ENCODE data around the gene POLR1D. TPM values are rescaled to one million over a fixed set of nuclear protein-coding genes. Genes with fewer than 3 reads are reported as not detected.

The POLR1D gene, protein sequence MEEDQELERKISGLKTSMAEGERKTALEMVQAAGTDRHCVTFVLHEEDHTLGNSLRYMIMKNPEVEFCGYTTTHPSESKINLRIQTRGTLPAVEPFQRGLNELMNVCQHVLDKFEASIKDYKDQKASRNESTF
- total RNA-seq (2014; rRNA removed; shearing (Covaris generic)) (177 and 226 TPM in 2 replicates), polyA plus RNA-seq (2016; fragmentation: Nextera tagmentation; extraction: Ambion mirVana) (193 and 197 TPM in 2 replicates)
- long read RNA-seq, transcript POLR1D-203 (3 exons, 2,036 nt) = minor isoform, 54 of 159 reads
- long read RNA-seq, transcript POLR1D-201 (2 exons, 1,166 nt) = major isoform, 88 of 159 reads
- long read RNA-seq, partial matches to known transcripts = 1 of 159 reads
- long read RNA-seq, other reads (novel, unspliced or antisense) = 14 of 159 reads

DNA sequence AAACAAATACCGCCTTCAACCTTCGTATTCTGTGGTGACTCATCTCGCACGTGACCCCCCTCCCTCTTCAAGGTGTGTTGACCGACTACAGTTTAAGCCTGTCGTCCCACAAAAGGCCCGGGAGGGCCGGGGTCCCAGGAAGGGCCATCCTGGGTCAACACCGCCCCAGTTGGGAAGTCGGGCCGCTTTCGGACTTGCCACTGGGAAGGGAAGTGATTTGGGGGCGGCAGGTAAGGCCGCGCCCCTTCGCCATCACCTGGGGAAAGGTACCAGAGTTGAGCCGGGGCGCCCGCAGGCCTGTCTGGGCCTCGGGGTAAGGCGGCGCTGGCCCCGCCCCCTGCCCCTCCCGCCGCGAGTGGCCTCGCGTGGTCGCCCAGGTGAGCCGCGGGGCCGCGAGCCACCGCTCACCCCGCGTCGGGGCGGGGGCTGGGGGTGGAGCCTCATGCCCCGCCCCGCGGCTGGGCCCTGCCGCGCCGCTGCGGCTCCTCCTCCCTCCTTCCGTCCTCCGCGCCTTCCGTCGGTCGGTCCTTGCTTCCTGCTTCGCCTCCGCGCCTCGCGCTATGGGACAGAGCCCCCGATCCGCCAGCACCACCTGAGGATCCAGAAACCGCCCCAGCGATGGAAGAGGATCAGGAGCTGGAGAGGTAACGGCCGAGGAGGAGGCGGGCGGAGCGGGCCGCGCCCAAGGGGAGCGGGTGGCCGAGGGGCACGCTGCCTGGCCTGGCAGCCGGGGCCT is at the start of gene POLR1D:
Gene POLR1D (plus strand): TSS at position 527 of the 736 bp plus-strand sequence. CDS start 92 bp downstream, at position 619.
- DNase-seq (ENCODE audit: low spot score) (peak; percentile 87), ATAC-seq (peak; percentile 62)
- H3K27me3 Mint-ChIP-seq (ENCODE audit: insufficient read depth, low read depth, poor library complexity) = peaks cover 3% of the 10 kb centered on the region
- Histone ChIP-seq H3K27ac (ENCODE audit: low read depth) (peak within 1 kb of the TSS; percentile 97), H3K79me2 (replicated peaks; ENCODE audit: insufficient read depth) (peaks cover 83% of the 10 kb centered on the region), H3K4me2 (peak within 1 kb of the TSS; percentile 98), H3K4me3 (peak within 1 kb of the TSS; percentile 99), H2AFZ (peak within 1 kb of the TSS; percentile 97), H3F3A (replicated peaks; ENCODE audit: low read depth) (no peaks in the 10 kb centered on the region), H3K36me3 (ENCODE audit: insufficient read depth) (peaks cover 14% of the 10 kb centered on the region; the same call in 1 of the 2 replicates), H3K27me3 (ENCODE audit: insufficient read depth) (no peaks in the 10 kb centered on the region), H3K4me1 (ENCODE audit: insufficient read depth) (peaks cover 48% of the 10 kb centered on the region), H4K20me1 (replicated peaks; ENCODE audit: insufficient read depth) (peaks cover 52% of the 10 kb centered on the region), H3K9me2 (ENCODE audit: insufficient read depth) (no peaks in the 10 kb centered on the region)
- H3K4me1 Mint-ChIP-seq = peaks cover 60% of the 10 kb centered on the region
- peak within 1 kb of the TSS; percentile 96 for H3K4me3 Mint-ChIP-seq
- peaks cover 36% of the 10 kb centered on the region for H3K36me3 Mint-ChIP-seq (ENCODE audit: low read depth)
- TF ChIP-seq, protein P1, sequence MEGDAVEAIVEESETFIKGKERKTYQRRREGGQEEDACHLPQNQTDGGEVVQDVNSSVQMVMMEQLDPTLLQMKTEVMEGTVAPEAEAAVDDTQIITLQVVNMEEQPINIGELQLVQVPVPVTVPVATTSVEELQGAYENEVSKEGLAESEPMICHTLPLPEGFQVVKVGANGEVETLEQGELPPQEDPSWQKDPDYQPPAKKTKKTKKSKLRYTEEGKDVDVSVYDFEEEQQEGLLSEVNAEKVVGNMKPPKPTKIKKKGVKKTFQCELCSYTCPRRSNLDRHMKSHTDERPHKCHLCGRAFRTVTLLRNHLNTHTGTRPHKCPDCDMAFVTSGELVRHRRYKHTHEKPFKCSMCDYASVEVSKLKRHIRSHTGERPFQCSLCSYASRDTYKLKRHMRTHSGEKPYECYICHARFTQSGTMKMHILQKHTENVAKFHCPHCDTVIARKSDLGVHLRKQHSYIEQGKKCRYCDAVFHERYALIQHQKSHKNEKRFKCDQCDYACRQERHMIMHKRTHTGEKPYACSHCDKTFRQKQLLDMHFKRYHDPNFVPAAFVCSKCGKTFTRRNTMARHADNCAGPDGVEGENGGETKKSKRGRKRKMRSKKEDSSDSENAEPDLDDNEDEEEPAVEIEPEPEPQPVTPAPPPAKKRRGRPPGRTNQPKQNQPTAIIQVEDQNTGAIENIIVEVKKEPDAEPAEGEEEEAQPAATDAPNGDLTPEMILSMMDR (conservative IDR thresholded peaks at IDR 0.05; ENCODE audit: low read depth in 2 of 2) = no peak
- peak; percentile 97 for TF ChIP-seq POLR2AphosphoS5 (IDR thresholded peaks at IDR 0.05; ENCODE audit: low read depth)
- peak; percentile 39; the same call in 1 of the 2 replicates for TF ChIP-seq CREB1 (CRISPR knock-in tag; IDR thresholded peaks at IDR 0.05; ENCODE audit: low read depth)
- TF ChIP-seq, protein P2, sequence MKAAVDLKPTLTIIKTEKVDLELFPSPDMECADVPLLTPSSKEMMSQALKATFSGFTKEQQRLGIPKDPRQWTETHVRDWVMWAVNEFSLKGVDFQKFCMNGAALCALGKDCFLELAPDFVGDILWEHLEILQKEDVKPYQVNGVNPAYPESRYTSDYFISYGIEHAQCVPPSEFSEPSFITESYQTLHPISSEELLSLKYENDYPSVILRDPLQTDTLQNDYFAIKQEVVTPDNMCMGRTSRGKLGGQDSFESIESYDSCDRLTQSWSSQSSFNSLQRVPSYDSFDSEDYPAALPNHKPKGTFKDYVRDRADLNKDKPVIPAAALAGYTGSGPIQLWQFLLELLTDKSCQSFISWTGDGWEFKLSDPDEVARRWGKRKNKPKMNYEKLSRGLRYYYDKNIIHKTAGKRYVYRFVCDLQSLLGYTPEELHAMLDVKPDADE (IDR thresholded peaks at IDR 0.05) = peak; percentile 58
- no peak for TF ChIP-seq EZH2phosphoT487 (IDR thresholded peaks at IDR 0.05; ENCODE audit: unreplicated experiment)
- peak within 1 kb of the TSS; percentile 99 for H3K27ac Mint-ChIP-seq
- peaks cover 2% of the 10 kb centered on the region; the same call in 1 of the 3 replicates for H3K9me3 Mint-ChIP-seq

DNA sequence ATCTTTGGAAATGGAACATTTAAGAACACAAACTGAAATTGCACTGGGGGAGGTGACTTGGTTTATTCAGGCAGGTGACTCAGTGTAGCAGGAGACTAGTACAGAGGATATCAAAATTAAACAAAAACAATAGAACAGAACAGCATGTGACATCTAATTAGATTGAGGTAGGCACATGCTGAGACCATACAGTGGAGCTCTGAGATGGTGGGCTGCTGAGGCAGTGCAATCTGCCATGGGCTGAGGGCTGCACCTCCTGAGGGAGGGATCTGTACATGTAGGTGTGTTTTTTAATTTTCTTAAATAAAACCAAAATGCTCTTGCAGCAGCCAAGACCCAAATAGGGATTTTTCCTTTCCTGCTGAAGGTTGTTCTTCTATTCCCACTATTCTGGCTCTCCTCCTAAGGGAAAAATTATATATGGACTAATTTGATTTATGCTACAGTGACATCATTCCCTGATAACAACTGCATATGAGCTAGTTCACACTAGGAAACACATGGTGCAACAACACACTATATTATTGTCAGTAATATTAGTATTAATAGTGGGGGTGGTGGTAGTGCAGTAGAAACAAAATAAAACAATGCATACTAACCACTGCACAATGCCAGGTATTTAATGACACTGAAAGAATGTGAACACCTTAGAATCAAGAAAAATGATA is 49.3 kb upstream of the POLR1D start:
- no peaks in the 10 kb centered on the region for H3K9me3 Mint-ChIP-seq
- Histone ChIP-seq H4K20me1 (replicated peaks; ENCODE audit: insufficient read depth) (no peaks in the 10 kb centered on the region), H3F3A (replicated peaks; ENCODE audit: low read depth) (no peaks in the 10 kb centered on the region), H3K36me3 (ENCODE audit: insufficient read depth) (peaks cover 4% of the 10 kb centered on the region; the same call in 1 of the 2 replicates), H3K4me2 (no peak overlapping the region), H2AFZ (no peak overlapping the region), H3K4me3 (no peak overlapping the region), H3K79me2 (replicated peaks; ENCODE audit: insufficient read depth) (peaks cover 20% of the 10 kb centered on the region), H3K9me2 (ENCODE audit: insufficient read depth) (no peaks in the 10 kb centered on the region), H3K4me1 (ENCODE audit: insufficient read depth) (no peaks in the 10 kb centered on the region), H3K27ac (ENCODE audit: low read depth) (no peak overlapping the region), H3K27me3 (ENCODE audit: insufficient read depth) (no peaks in the 10 kb centered on the region)
- H3K4me3 Mint-ChIP-seq = no peak overlapping the region
- ATAC-seq (no peak), DNase-seq (ENCODE audit: low spot score) (no peak)
- 0 out of 3 replicates have a peak, but pooled peaks cover 3% of the 10 kb centered on the region for H3K4me1 Mint-ChIP-seq
- no peak overlapping the region for H3K27ac Mint-ChIP-seq
- no peaks in the 10 kb centered on the region for H3K27me3 Mint-ChIP-seq (ENCODE audit: insufficient read depth, low read depth, poor library complexity)
- no peaks in the 10 kb centered on the region; the same call in 2 of the 3 replicates for H3K36me3 Mint-ChIP-seq (ENCODE audit: low read depth)
- TF ChIP-seq EZH2phosphoT487 (IDR thresholded peaks at IDR 0.05; ENCODE audit: unreplicated experiment) = no peak
- TF ChIP-seq, protein P3, sequence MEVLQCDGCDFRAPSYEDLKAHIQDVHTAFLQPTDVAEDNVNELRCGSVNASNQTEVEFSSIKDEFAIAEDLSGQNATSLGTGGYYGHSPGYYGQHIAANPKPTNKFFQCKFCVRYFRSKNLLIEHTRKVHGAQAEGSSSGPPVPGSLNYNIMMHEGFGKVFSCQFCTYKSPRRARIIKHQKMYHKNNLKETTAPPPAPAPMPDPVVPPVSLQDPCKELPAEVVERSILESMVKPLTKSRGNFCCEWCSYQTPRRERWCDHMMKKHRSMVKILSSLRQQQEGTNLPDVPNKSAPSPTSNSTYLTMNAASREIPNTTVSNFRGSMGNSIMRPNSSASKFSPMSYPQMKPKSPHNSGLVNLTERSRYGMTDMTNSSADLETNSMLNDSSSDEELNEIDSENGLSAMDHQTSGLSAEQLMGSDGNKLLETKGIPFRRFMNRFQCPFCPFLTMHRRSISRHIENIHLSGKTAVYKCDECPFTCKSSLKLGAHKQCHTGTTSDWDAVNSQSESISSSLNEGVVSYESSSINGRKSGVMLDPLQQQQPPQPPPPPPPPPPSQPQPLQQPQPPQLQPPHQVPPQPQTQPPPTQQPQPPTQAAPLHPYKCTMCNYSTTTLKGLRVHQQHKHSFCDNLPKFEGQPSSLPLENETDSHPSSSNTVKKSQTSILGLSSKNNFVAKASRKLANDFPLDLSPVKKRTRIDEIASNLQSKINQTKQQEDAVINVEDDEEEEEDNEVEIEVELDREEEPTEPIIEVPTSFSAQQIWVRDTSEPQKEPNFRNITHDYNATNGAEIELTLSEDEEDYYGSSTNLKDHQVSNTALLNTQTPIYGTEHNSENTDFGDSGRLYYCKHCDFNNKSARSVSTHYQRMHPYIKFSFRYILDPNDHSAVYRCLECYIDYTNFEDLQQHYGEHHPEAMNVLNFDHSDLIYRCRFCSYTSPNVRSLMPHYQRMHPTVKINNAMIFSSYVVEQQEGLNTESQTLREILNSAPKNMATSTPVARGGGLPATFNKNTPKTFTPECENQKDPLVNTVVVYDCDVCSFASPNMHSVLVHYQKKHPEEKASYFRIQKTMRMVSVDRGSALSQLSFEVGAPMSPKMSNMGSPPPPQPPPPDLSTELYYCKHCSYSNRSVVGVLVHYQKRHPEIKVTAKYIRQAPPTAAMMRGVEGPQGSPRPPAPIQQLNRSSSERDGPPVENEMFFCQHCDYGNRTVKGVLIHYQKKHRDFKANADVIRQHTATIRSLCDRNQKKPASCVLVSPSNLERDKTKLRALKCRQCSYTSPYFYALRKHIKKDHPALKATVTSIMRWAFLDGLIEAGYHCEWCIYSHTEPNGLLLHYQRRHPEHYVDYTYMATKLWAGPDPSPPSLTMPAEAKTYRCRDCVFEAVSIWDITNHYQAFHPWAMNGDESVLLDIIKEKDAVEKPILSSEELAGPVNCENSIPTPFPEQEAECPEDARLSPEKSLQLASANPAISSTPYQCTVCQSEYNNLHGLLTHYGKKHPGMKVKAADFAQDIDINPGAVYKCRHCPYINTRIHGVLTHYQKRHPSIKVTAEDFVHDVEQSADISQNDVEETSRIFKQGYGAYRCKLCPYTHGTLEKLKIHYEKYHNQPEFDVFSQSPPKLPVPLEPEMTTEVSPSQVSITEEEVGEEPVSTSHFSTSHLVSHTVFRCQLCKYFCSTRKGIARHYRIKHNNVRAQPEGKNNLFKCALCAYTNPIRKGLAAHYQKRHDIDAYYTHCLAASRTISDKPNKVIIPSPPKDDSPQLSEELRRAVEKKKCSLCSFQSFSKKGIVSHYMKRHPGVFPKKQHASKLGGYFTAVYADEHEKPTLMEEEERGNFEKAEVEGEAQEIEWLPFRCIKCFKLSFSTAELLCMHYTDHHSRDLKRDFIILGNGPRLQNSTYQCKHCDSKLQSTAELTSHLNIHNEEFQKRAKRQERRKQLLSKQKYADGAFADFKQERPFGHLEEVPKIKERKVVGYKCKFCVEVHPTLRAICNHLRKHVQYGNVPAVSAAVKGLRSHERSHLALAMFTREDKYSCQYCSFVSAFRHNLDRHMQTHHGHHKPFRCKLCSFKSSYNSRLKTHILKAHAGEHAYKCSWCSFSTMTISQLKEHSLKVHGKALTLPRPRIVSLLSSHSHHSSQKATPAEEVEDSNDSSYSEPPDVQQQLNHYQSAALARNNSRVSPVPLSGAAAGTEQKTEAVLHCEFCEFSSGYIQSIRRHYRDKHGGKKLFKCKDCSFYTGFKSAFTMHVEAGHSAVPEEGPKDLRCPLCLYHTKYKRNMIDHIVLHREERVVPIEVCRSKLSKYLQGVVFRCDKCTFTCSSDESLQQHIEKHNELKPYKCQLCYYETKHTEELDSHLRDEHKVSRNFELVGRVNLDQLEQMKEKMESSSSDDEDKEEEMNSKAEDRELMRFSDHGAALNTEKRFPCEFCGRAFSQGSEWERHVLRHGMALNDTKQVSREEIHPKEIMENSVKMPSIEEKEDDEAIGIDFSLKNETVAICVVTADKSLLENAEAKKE (CRISPR knock-in tag; IDR thresholded peaks at IDR 0.05) = no peak
- no peak for TF ChIP-seq CREB1 (CRISPR knock-in tag; IDR thresholded peaks at IDR 0.05; ENCODE audit: low read depth)
- TF ChIP-seq JUNB (IDR thresholded peaks at IDR 0.05; ENCODE audit: unreplicated experiment) = no peak
- TF ChIP-seq EZH2 (IDR thresholded peaks at IDR 0.05; ENCODE audit: low read depth, unreplicated experiment) = no peak

Measured in GM23338 (cell line).